Stimulated activated CD4-positive, alpha-beta T cell treated with anti-CD3 and anti-CD28 coated beads, Interleukin-4, amount 100 ng/mL, for 24 hours (primary cell): ENCODE data around the gene MAGEB17.
"Not testable (repeated sequence)": the region's sequence is repeated elsewhere in the genome, so short reads cannot be mapped to it uniquely, and the experiment has no call there.

ENCODE experiments used
- DNase-seq: peaks from one replicate; pipeline ENCODE4 v3.0.0-alpha.2; 2020

The MAGEB17 gene

GRCh38 chrX:16156692-16157331, 10.5 kb upstream of the MAGEB17 start:
- no peak for DNase-seq

GRCh38 chrX:16160729-16161128, 6.6 kb upstream of the MAGEB17 start:
- no peak for DNase-seq

GRCh38 chrX:16161173-16161572, 6.1 kb upstream of the MAGEB17 start:
- DNase-seq: not testable (repeated sequence)

- DNase-seq: no peak
Observed at GRCh38 chrX:16162391-16162790, 4.9 kb upstream of the MAGEB17 start.

- DNase-seq: no peak
Observed at GRCh38 chrX:16164748-16165147, 2.5 kb upstream of the MAGEB17 start.

GRCh38 chrX:16171039-16171438, 3.8 kb downstream of the MAGEB17 start:
- no peak for DNase-seq

GRCh38 chrX:16171944-16172343, 4.7 kb downstream of the MAGEB17 start:
- DNase-seq: no peak

GRCh38 chrX:16172391-16172790, 5.1 kb downstream of the MAGEB17 start:
- no peak for DNase-seq

- DNase-seq: no peak
Observed at GRCh38 chrX:16175329-16176061, 8.2 kb downstream of the MAGEB17 start.

- DNase-seq: no peak
Observed at GRCh38 chrX:16177260-16177659, 10.0 kb downstream of the MAGEB17 start.

GRCh38 chrX:16183843-16184242, 16.6 kb downstream of the MAGEB17 start:
- DNase-seq: not testable (repeated sequence)

- no peak for DNase-seq
Observed at GRCh38 chrX:16185725-16186136, 18.4 kb downstream of the MAGEB17 start.

- DNase-seq: no peak
Observed at GRCh38 chrX:16186380-16187007, 19.2 kb downstream of the MAGEB17 start.

- no peak for DNase-seq
Observed at GRCh38 chrX:16187024-16187760, 19.9 kb downstream of the MAGEB17 start.

- DNase-seq: no peak
Observed at GRCh38 chrX:16188687-16189086, 21.4 kb downstream of the MAGEB17 start.

- DNase-seq: no peak
Observed at GRCh38 chrX:16191605-16192004, 24.3 kb downstream of the MAGEB17 start.

GRCh38 chrX:16196829-16197228, 29.5 kb downstream of the MAGEB17 start:
- no peak for DNase-seq

GRCh38 chrX:16199343-16199742, 32.1 kb downstream of the MAGEB17 start:
- no peak for DNase-seq

GRCh38 chrX:16202943-16203342, 35.7 kb downstream of the MAGEB17 start:
- no peak for DNase-seq

- no peak for DNase-seq
Observed at GRCh38 chrX:16204538-16204937, 37.3 kb downstream of the MAGEB17 start.

GRCh38 chrX:16205840-16206239, 38.6 kb downstream of the MAGEB17 start:
- no peak for DNase-seq

GRCh38 chrX:16207634-16208033, 40.4 kb downstream of the MAGEB17 start:
- no peak for DNase-seq

- no peak for DNase-seq
Observed at GRCh38 chrX:16208601-16209000, 41.3 kb downstream of the MAGEB17 start.
